Tibial nerve (tissue), 4 donors: Measurements from ENCODE around the gene RASGRF1. TPM values are rescaled to one million over a fixed set of nuclear protein-coding genes. Genes with fewer than 3 reads are reported as not detected.

ENCODE experiments used
- DNase-seq, 2 donors: peaks; one replicate each; pipeline ENCODE4 v3.0.0-alpha.2; 2019; ENCODE audit warnings: low spot score in 2 of 2
- H3K27ac ChIP-seq, 4 donors: fragments of 200-600 bp; sonication (generic) in 3 of 4; one replicate each; pipeline ENCODE4 v1.5.1; 2017 to 2019; ENCODE audit warnings: mild to moderate bottlenecking in 1 of 4
- H3K27me3 ChIP-seq, 2 donors: fragments of 200-600 bp; sonication (generic) in 1 of 2; one replicate each; pipeline versions ENCODE4 v1.5.1 to v1.6.0; 2017 to 2019
- H3K36me3 ChIP-seq, 3 donors: fragments of 200-600 bp; sonication (generic); one replicate each; pipeline ENCODE4 v1.5.1; 2018 to 2019
- H3K4me1 ChIP-seq, 4 donors: fragments of 200-600 bp; sonication (generic) in 3 of 4; one replicate each; pipeline ENCODE4 v1.5.1; 2017 to 2019
- H3K4me3 ChIP-seq, 4 donors: fragments of 200-600 bp; sonication (generic) in 3 of 4; one replicate each; pipeline ENCODE4 v1.5.1; 2017 to 2019; ENCODE audit warnings: mild to moderate bottlenecking in 1 of 4, moderate library complexity in 1 of 4
- H3K9me3 ChIP-seq, 4 donors: fragments of 200-600 bp; sonication (generic) in 3 of 4; one replicate each; pipeline ENCODE4 v1.5.1; 2017 to 2019
- CTCF ChIP-seq, 5 experiments: fragments of 200-600 bp in 3 of 5; fragments of 450-650 bp in 2 of 5; sonication (generic) in 3 of 5; IDR thresholded peaks; one replicate each; pipeline ENCODE4 v1.5.1; 2016 to 2019; ENCODE audit warnings: antibody characterized with exemption in 5 of 5, mild to moderate bottlenecking in 3 of 5, moderate library complexity in 2 of 5
- EP300 ChIP-seq, 2 donors: sonication (generic); formaldehyde crosslinking; IDR thresholded peaks; one replicate each; pipeline ENCODE4 v1.6.1; 2017; ENCODE audit warnings: antibody characterized with exemption in 2 of 2, mild to moderate bottlenecking in 1 of 2
- POLR2A ChIP-seq, 2 donors: fragments of 450-650 bp; IDR thresholded peaks; one replicate each; pipeline ENCODE4 v1.6.1; 2017; ENCODE audit warnings: antibody characterized with exemption in 2 of 2, mild to moderate bottlenecking in 2 of 2, moderate library complexity in 2 of 2
- WGBS, 2 donors: methylation state at CpG; one replicate each; pipeline ENCODE4 v1.1.5; 2018; 5-methylcytosine and 5-hydroxymethylcytosine counted together
- total RNA-seq, 4 donors: library from RNA; depleted of rRNA; stranded (reverse); fragments of >200 nt; gene quantifications; one replicate each; pipeline ENCODE4 v1.1.0, GENCODE V29; 2016

The RASGRF1 gene
- total RNA-seq, 4 donors from 2014 or later, result 0.30 to 0.98 (median 0.65) TPM

GRCh38 chr15:78925076-78925624 lies 165.4 kb downstream of the RASGRF1 start:
- Histone ChIP-seq H3K4me1 (no peaks in the 10 kb centered on the region), H3K4me3 (no peak overlapping the region), H3K27me3 (no peaks in the 10 kb centered on the region), H3K9me3 (no peaks in the 10 kb centered on the region), H3K36me3 (peaks cover 6 to 75% (median 12%) of the 10 kb centered on the region in 3 donors), H3K27ac (no peak overlapping the region)
- no peak for DNase-seq
- 82 to 84% methylated on average over 9 of the region's 10 CpGs for WGBS, 2 donors
- no peak for TF ChIP-seq CTCF (IDR thresholded peaks at IDR 0.05)
- no peak for TF ChIP-seq EP300 (IDR thresholded peaks at IDR 0.05)
- TF ChIP-seq POLR2A (IDR thresholded peaks at IDR 0.05), result no peak

GRCh38 chr15:78923480-78924360 lies 166.9 kb downstream of the RASGRF1 start:
- peaks cover 6 to 84% (median 12%) of the 10 kb centered on the region in 3 donors for H3K36me3 ChIP-seq
- no peak for DNase-seq
- no peaks in the 10 kb centered on the region for H3K4me1 ChIP-seq
- peak overlapping the region in 1 of 4 donors; percentile 20 for H3K27ac ChIP-seq
- WGBS, 2 donors, result 85 to 88% methylated on average over 18 of the region's 18 CpGs
- no peak overlapping the region for H3K4me3 ChIP-seq
- H3K27me3 ChIP-seq, result no peaks in the 10 kb centered on the region
- H3K9me3 ChIP-seq, result no peaks in the 10 kb centered on the region
- TF ChIP-seq POLR2A (IDR thresholded peaks at IDR 0.05) (no peak), EP300 (IDR thresholded peaks at IDR 0.05) (no peak), CTCF (IDR thresholded peaks at IDR 0.05) (no peak)

GRCh38 chr15:78923015-78923414 lies 167.6 kb downstream of the RASGRF1 start:
- 64 to 68% methylated on average over 7 of the region's 7 CpGs for WGBS, 2 donors
- TF ChIP-seq EP300 (IDR thresholded peaks at IDR 0.05) (no peak), POLR2A (IDR thresholded peaks at IDR 0.05) (no peak), CTCF (IDR thresholded peaks at IDR 0.05) (no peak)
- peaks cover 6 to 89% (median 12%) of the 10 kb centered on the region in 3 donors for H3K36me3 ChIP-seq
- H3K9me3 ChIP-seq, result no peaks in the 10 kb centered on the region
- peak overlapping the region in 1 of 4 donors; percentile 34 for H3K27ac ChIP-seq
- H3K4me3 ChIP-seq, result no peak overlapping the region
- H3K27me3 ChIP-seq, result no peaks in the 10 kb centered on the region
- H3K4me1 ChIP-seq, result peaks cover 0 to 4% (median 0%) of the 10 kb centered on the region in 4 donors
- DNase-seq, result no peak

GRCh38 chr15:78922527-78922926 lies 168.1 kb downstream of the RASGRF1 start:
- WGBS, 2 donors, result 71 to 74% methylated on average over 7 of the region's 7 CpGs
- peaks cover 6 to 89% (median 12%) of the 10 kb centered on the region in 3 donors for H3K36me3 ChIP-seq

GRCh38 chr15:78921940-78922339 lies 168.6 kb downstream of the RASGRF1 start:
- peak overlapping the region in 1 of 4 donors; percentile 34 for H3K27ac ChIP-seq
- H3K4me3 ChIP-seq, result no peak overlapping the region
- TF ChIP-seq POLR2A (IDR thresholded peaks at IDR 0.05) (no peak), CTCF (IDR thresholded peaks at IDR 0.05) (no peak), EP300 (IDR thresholded peaks at IDR 0.05) (no peak)
- H3K27me3 ChIP-seq, result no peaks in the 10 kb centered on the region
- H3K36me3 ChIP-seq, result peaks cover 6 to 84% (median 12%) of the 10 kb centered on the region in 3 donors
- H3K4me1 ChIP-seq, result peaks cover 0 to 12% (median 0%) of the 10 kb centered on the region in 4 donors
- no peaks in the 10 kb centered on the region for H3K9me3 ChIP-seq
- 89 to 94% methylated on average over 12 to 14 of the region's 14 CpGs for WGBS, 2 donors
- DNase-seq, result peak in 1 of 2 donors; percentile 4

More at GRCh38 chr15:78922527-78922926, 168.1 kb downstream of the RASGRF1 start:
- no peak overlapping the region for H3K4me3 ChIP-seq
- TF ChIP-seq POLR2A (IDR thresholded peaks at IDR 0.05), result no peak
- H3K27ac ChIP-seq, result peak overlapping the region in 1 of 4 donors; percentile 34
- H3K9me3 ChIP-seq, result no peaks in the 10 kb centered on the region
- peaks cover 0 to 9% (median 0%) of the 10 kb centered on the region in 4 donors for H3K4me1 ChIP-seq
- no peaks in the 10 kb centered on the region for H3K27me3 ChIP-seq
- no peak for DNase-seq
